Measurements from ENCODE around the gene PRAME.

DNA sequence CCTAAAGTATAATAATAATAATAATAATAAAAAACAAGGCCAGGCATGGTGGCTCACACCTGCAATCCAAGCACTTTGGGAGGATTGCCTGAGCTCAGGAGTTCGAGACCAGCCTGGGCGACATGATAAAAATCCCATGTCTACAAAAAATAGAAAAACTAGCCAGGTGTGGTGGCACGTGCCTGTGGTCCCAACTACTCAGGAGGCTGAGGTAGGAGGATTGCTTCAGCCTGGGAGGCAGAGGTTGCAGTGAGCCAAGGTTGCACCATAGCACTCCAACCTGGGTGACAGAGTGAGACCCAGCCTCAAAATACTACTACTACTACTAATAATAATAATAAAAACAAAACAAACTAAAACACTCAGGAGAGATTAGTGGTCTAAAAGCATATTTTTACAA is 23.4 kb downstream of the PRAME start:
- TF ChIP-seq, protein P1, sequence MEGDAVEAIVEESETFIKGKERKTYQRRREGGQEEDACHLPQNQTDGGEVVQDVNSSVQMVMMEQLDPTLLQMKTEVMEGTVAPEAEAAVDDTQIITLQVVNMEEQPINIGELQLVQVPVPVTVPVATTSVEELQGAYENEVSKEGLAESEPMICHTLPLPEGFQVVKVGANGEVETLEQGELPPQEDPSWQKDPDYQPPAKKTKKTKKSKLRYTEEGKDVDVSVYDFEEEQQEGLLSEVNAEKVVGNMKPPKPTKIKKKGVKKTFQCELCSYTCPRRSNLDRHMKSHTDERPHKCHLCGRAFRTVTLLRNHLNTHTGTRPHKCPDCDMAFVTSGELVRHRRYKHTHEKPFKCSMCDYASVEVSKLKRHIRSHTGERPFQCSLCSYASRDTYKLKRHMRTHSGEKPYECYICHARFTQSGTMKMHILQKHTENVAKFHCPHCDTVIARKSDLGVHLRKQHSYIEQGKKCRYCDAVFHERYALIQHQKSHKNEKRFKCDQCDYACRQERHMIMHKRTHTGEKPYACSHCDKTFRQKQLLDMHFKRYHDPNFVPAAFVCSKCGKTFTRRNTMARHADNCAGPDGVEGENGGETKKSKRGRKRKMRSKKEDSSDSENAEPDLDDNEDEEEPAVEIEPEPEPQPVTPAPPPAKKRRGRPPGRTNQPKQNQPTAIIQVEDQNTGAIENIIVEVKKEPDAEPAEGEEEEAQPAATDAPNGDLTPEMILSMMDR (IDR thresholded peaks at IDR 0.05; ENCODE audit: insufficient read depth, low read depth, low read length): no peak
- TF ChIP-seq EZH2 (IDR thresholded peaks at IDR 0.05; ENCODE audit: insufficient read depth, low read length): no peak

Data from astrocyte (in vitro differentiated cells and primary cell).